Naive thymus-derived CD4-positive, alpha-beta T cell (primary cell): ENCODE data around the gene VIM. TPM values are rescaled to one million over a fixed set of nuclear protein-coding genes. Genes with fewer than 3 reads are reported as not detected.

Experiments
- ATAC-seq: fragments of 150-1000 bp; cut with Tn5 transposase; 2 replicates; pipeline ENCODE4 v1.10.0; 2021; ENCODE audit warnings: mild to moderate bottlenecking, moderate library complexity
- CTCF ChIA-PET: fragments of 350-600 bp; sonication (Branson Sonifier 250); formaldehyde crosslinking; loops from one replicate; lab custom pipeline; 2021; ENCODE audit warnings: antibody characterized with exemption; lab: Charles Lee
- POLR2A ChIA-PET: fragments of 350-600 bp; sonication (Branson Sonifier 250); formaldehyde crosslinking; loops from one replicate; lab custom pipeline; 2021; ENCODE audit warnings: antibody characterized with exemption, inconsistent platforms; lab: Charles Lee
- DNase-seq, 9 donors: peaks; one replicate each; pipeline versions ENCODE4 v3.0.0 to v3.0.0-alpha.2; 2020 to 2022; ENCODE audit warnings: mixed read lengths in 1 of 9
- H3K27ac ChIP-seq: one replicate; pipeline ENCODE4 v1.7.0; 2013; ENCODE audit warnings: mild to moderate bottlenecking, low read depth, low read length, moderate library complexity
- H3K27me3 ChIP-seq, 2 donors: one replicate each; pipeline ENCODE4 v1.7.0; 2013; ENCODE audit warnings: low read length in 2 of 2, mild to moderate bottlenecking in 2 of 2, moderate library complexity in 2 of 2; ENCODE audit not compliant: control insufficient read depth in 2 of 2, insufficient read depth in 2 of 2
- H3K36me3 ChIP-seq, 3 experiments: 1 replicate in 2 of 3; 2 replicates in 1 of 3; pipeline ENCODE4 v1.7.0; 2013; ENCODE audit warnings: low read length in 3 of 3, mild to moderate bottlenecking in 3 of 3, moderate library complexity in 1 of 3; ENCODE audit not compliant: insufficient read depth in 3 of 3, control insufficient read depth in 2 of 3
- H3K4me1 ChIP-seq, 2 donors: one replicate each; pipeline ENCODE4 v1.7.0; 2013; ENCODE audit warnings: low read length in 2 of 2, mild to moderate bottlenecking in 2 of 2, moderate library complexity in 1 of 2; ENCODE audit not compliant: control insufficient read depth in 2 of 2, insufficient read depth in 2 of 2
- H3K4me3 ChIP-seq: 2 replicates; pipeline ENCODE4 v1.7.0; 2013; ENCODE audit warnings: mild to moderate bottlenecking, low read length
- H3K9me3 ChIP-seq, 3 experiments: 1 replicate in 2 of 3; 2 replicates in 1 of 3; pipeline ENCODE4 v1.7.0; 2013; ENCODE audit warnings: low read length in 3 of 3; ENCODE audit not compliant: control insufficient read depth in 2 of 3
- H3K27ac Mint-ChIP-seq, 9 donors: one replicate each; pipeline ENCODE4 v1.8.0; 2020 to 2022; ENCODE audit warnings: mixed read lengths in 9 of 9, mild to moderate bottlenecking in 8 of 9, moderate library complexity in 5 of 9, inconsistent platforms in 2 of 9
- H3K27me3 Mint-ChIP-seq, 5 donors: one replicate each; pipeline ENCODE4 v1.8.0; 2021 to 2022; ENCODE audit warnings: mixed read lengths in 5 of 5, mild to moderate bottlenecking in 1 of 5
- H3K36me3 Mint-ChIP-seq, 5 donors: one replicate each; pipeline ENCODE4 v1.8.0; 2020 to 2022; ENCODE audit warnings: mixed read lengths in 5 of 5, mild to moderate bottlenecking in 3 of 5, inconsistent platforms in 1 of 5
- H3K4me1 Mint-ChIP-seq, 7 donors: one replicate each; pipeline ENCODE4 v1.8.0; 2020 to 2022; ENCODE audit warnings: mixed read lengths in 7 of 7, mild to moderate bottlenecking in 3 of 7, inconsistent platforms in 1 of 7
- H3K4me3 Mint-ChIP-seq, 10 donors: one replicate each; pipeline ENCODE4 v1.8.0; 2020 to 2022; ENCODE audit warnings: mild to moderate bottlenecking in 10 of 10, mixed read lengths in 10 of 10, moderate library complexity in 6 of 10, inconsistent platforms in 2 of 10
- H3K9me3 Mint-ChIP-seq, 11 donors: one replicate each; pipeline ENCODE4 v1.8.0; 2020 to 2022; ENCODE audit warnings: mixed read lengths in 11 of 11, mild to moderate bottlenecking in 4 of 11, inconsistent platforms in 1 of 11, moderate library complexity in 1 of 11
- intact Hi-C, 2 donors: fragments of 100-400 bp; cut with micrococcal nuclease; formaldehyde crosslinking; loops; one replicate each; pipeline ENCODE4 v1.15.1; 2023
- polyA plus RNA-seq, 2 donors: library from polyadenylated mRNA; unstranded; fragments of 300-500 nt; fragmentation: Illumina TruSeq; gene quantifications; one replicate each; pipeline ENCODE4 v1.2.3, GENCODE V29; 2021
- total RNA-seq, 6 experiments: library from RNA in 5 of 6; stranded (reverse) in 5 of 6; gene quantifications; 1 replicate in 5 of 6; 2 replicates in 1 of 6; pipeline ENCODE4 v1.2.3 and lab custom pipeline; 2021 to 2026

Gene VIM
- total and polyA plus RNA-seq, 7 experiments from 2014 or later = 399 to 2,181 (median 546) TPM

DNA sequence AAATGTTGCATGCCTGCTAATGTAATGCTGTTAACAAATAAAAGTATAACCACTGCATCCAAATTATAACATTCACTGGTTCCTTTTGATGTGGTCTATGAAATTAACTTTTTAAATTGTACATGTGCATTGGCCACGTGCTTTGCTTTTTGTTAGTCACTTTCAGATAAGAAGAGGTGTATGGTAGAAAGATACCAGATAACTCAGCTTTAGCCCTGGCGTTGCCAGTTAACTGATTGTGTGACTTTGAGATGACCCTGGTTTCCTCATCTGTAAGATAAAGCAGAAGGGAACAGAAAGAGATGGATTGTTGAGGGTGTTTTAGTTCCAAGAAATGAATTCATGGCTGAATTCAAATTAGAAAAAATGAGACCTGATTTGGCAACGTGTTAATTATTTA lies 24.6 kb upstream of the VIM start:
- H3K36me3 ChIP-seq = no peaks in the 10 kb centered on the region
- H3K4me1 Mint-ChIP-seq = peaks cover 32 to 68% (median 61%) of the 10 kb centered on the region in 7 donors

DNA sequence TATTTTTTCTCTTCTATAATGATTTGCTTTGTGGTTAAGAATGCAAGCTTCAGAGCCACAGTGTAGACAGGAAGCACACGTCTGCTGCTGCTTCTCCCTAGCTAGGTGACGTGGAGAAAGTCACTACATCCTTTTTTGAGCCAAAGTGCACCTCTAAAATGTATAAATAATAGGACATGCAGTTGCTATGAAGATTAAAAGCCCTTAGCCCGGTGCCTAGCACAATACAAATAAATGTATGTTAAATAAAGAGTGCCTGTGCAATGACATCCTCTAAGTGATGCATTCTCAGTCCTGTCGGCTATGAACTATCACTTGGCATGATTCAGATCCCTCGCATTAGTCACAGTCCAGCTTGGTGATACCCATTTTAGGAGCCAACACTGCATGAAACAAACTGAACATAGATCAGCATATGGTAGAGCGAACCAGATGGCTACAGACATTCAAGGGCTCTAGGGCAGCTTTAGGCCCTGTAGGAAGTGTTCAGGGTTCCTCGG lies 21.8 kb upstream of the VIM start:
- Mint-ChIP-seq H3K4me3 (peak overlapping the region; percentile 55 to 78 (median 64)), H3K9me3 (no peaks in the 10 kb centered on the region), H3K4me1 (peaks cover 18 to 47% (median 43%) of the 10 kb centered on the region in 7 donors), H3K36me3 (peaks cover 0 to 5% (median 0%) of the 10 kb centered on the region in 5 donors), H3K27me3 (no peaks in the 10 kb centered on the region), H3K27ac (peak overlapping the region; percentile 88 to 99 (median 96))
- Histone ChIP-seq H3K4me3 (no peak overlapping the region), H3K27ac (peak overlapping the region; percentile 79), H3K9me3 (no peaks in the 10 kb centered on the region), H3K36me3 (no peaks in the 10 kb centered on the region), H3K4me1 (peaks cover 17 to 23% of the 10 kb centered on the region in 2 donors), H3K27me3 (no peaks in the 10 kb centered on the region)
- intact Hi-C loops = loop anchor here (1.0 to 10.0 kb wide), 6 partner anchors 8 to 771 kb away; partner anchors contain the start of genes PTER (in 1 of the 2), RSU1 (in 1 of the 2), STAM (in 1 of the 2) and VIM (in 1 of the 2)
- ChIA-PET POLR2A (interaction anchor here (1.1 to 5.0 kb wide), 8 partner anchors 9 to 389 kb away, joined by 3 to 122 read pairs (median 4); partner anchors contain the start of genes RSU1 and VIM), CTCF (interaction anchor here (0.6 to 2.9 kb wide), 8 partner anchors 10 to 93 kb away, joined by 3 to 18 read pairs (median 4); partner anchors contain the start of gene VIM)
- ATAC-seq = peak; percentile 79
- DNase-seq = peak in 8 of 9 donors; percentile 11 to 79 (median 71)

More for the DNA sequence above, 24.6 kb upstream of the VIM start:
- Histone ChIP-seq H3K4me1 (peaks cover 17 to 23% of the 10 kb centered on the region in 2 donors), H3K9me3 (no peaks in the 10 kb centered on the region), H3K27ac (no peak overlapping the region), H3K4me3 (no peak overlapping the region), H3K27me3 (no peaks in the 10 kb centered on the region)
- ChIA-PET POLR2A (interaction anchor here (5.8 kb wide), 1 partner anchor 27 kb away, joined by 167 read pairs; the partner anchor contains the start of gene VIM), CTCF (interaction anchor here (0.6 kb wide), 1 partner anchor 8 kb away, joined by 3 read pairs; no protein-coding TSS in a partner anchor)
- intact Hi-C loops = loop anchor here in 1 of 2 donors (10.0 kb wide), 2 partner anchors 441 to 769 kb away; partner anchors contain the start of genes PTER and STAM
- peak overlapping the region in 2 of 9 donors; percentile 54 to 99 for H3K27ac Mint-ChIP-seq
- H3K36me3 Mint-ChIP-seq = peaks cover 0 to 5% (median 0%) of the 10 kb centered on the region in 5 donors
- DNase-seq = no peak
- H3K4me3 Mint-ChIP-seq = no peak overlapping the region
- peaks cover 0 to 4% (median 0%) of the 10 kb centered on the region in 5 donors for H3K27me3 Mint-ChIP-seq
- H3K9me3 Mint-ChIP-seq = no peaks in the 10 kb centered on the region
- ATAC-seq = no peak

DNA sequence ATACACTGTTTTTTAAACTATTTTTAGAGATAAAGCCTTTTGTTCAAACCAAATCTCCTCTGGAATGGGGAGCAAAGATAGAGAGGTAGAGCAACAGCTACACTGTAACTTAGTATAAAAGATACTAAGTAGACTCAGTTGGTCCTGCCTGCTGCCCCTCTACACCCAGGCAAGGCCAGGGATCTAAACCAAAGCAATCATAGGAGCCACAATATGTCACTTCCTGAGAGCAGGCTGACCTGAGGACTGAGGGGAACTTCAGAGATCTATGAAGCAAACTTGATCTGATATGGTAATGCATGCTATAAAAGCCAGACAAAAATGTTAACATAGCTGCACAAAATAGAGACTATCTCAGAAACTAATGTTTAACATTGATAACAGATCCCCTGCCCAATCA lies 19.6 kb upstream of the VIM start:
- Mint-ChIP-seq H3K4me3 (no peak overlapping the region), H3K27me3 (no peaks in the 10 kb centered on the region), H3K9me3 (no peaks in the 10 kb centered on the region), H3K36me3 (peaks cover 0 to 10% (median 0%) of the 10 kb centered on the region in 5 donors), H3K27ac (peak overlapping the region in 7 of 9 donors; percentile 28 to 81 (median 43)), H3K4me1 (peaks cover 16 to 46% (median 34%) of the 10 kb centered on the region in 7 donors)
- CTCF ChIA-PET = no interaction called here
- ATAC-seq (no peak), DNase-seq (no peak)
- no peak overlapping the region for H3K4me3 ChIP-seq
- H3K9me3 ChIP-seq = no peaks in the 10 kb centered on the region
- H3K36me3 ChIP-seq = no peaks in the 10 kb centered on the region
- H3K27ac ChIP-seq = no peak overlapping the region
- peaks cover 17 to 18% of the 10 kb centered on the region in 2 donors for H3K4me1 ChIP-seq
- intact Hi-C loops = loop anchor here in 1 of 2 donors (10.0 kb wide), 2 partner anchors 436 to 774 kb away; partner anchors contain the start of genes PTER and STAM
- POLR2A ChIA-PET = interaction anchor here (5.0 kb wide), 1 partner anchor 19 kb away, joined by 122 read pairs; the partner anchor contains the start of gene VIM
- no peaks in the 10 kb centered on the region for H3K27me3 ChIP-seq

DNA sequence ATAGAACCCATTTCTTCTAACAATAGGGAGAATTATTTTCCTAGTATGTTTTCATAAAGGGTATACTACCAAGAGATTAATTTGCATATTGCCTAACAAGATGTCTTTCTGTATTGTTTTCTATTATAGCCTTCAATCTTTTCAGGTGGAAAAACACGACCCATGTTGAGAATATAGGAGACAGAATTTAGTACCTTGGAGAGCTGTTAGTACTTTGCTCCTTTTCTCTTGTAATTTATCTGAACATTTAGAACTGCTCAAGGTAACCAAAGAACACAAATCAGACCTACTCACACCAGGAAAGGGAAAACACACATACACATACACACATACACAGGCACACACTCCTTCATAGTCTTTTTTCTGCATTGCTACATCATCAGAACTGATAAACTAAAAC lies 18.7 kb upstream of the VIM start:
- H3K36me3 ChIP-seq = no peaks in the 10 kb centered on the region
- Mint-ChIP-seq H3K4me1 (peaks cover 16 to 47% (median 30%) of the 10 kb centered on the region in 7 donors), H3K27ac (peak overlapping the region in 1 of 9 donors; percentile 7), H3K4me3 (no peak overlapping the region), H3K36me3 (peaks cover 0 to 13% (median 0%) of the 10 kb centered on the region in 5 donors), H3K27me3 (no peaks in the 10 kb centered on the region), H3K9me3 (no peaks in the 10 kb centered on the region)
- no peak for DNase-seq
- no peak overlapping the region for H3K4me3 ChIP-seq
- no peak for ATAC-seq
- ChIA-PET POLR2A (interaction anchor here (5.0 kb wide), 1 partner anchor 18 kb away, joined by 122 read pairs; the partner anchor contains the start of gene VIM), CTCF (no interaction called here)
- intact Hi-C loops = loop anchor here in 1 of 2 donors (10.0 kb wide), 2 partner anchors 435 to 775 kb away; partner anchors contain the start of genes PTER and STAM
- H3K27ac ChIP-seq = no peak overlapping the region
- peaks cover 17 to 18% of the 10 kb centered on the region in 2 donors for H3K4me1 ChIP-seq
- H3K9me3 ChIP-seq = no peaks in the 10 kb centered on the region
- H3K27me3 ChIP-seq = no peaks in the 10 kb centered on the region

DNA sequence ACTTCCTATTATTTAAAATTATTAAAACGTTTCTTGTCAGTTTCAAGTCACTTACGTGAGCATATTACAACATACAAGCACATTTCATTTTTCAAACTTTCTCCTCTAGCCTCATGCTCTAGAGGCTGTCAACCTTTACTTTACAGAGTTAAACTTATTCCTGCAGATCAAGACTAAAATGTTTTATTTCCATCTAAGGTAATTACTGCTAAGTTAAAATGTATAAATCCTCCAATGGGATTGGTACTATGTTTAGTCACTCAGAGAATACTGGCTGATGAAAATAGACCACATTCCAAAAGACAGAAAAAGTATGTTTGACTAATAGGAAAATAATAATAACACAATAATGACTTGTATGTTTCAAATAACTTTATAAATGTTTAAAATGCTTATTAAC lies 18.2 kb upstream of the VIM start:
- Mint-ChIP-seq H3K27me3 (no peaks in the 10 kb centered on the region), H3K9me3 (no peaks in the 10 kb centered on the region), H3K4me1 (peaks cover 14 to 49% (median 26%) of the 10 kb centered on the region in 7 donors), H3K4me3 (no peak overlapping the region), H3K27ac (peak overlapping the region in 1 of 9 donors; percentile 7), H3K36me3 (peaks cover 0 to 15% (median 0%) of the 10 kb centered on the region in 5 donors)
- Histone ChIP-seq H3K27ac (no peak overlapping the region), H3K4me3 (no peak overlapping the region), H3K27me3 (no peaks in the 10 kb centered on the region), H3K4me1 (peaks cover 17 to 18% of the 10 kb centered on the region in 2 donors), H3K9me3 (no peaks in the 10 kb centered on the region), H3K36me3 (no peaks in the 10 kb centered on the region)
- ATAC-seq = no peak
- ChIA-PET CTCF (no interaction called here), POLR2A (interaction anchor here (4.4 kb wide), 1 partner anchor 19 kb away, joined by 31 read pairs; the partner anchor contains the start of gene VIM)
- intact Hi-C loops = loop anchor here in 1 of 2 donors (10.0 kb wide), 2 partner anchors 435 to 775 kb away; partner anchors contain the start of genes PTER and STAM
- no peak for DNase-seq

DNA sequence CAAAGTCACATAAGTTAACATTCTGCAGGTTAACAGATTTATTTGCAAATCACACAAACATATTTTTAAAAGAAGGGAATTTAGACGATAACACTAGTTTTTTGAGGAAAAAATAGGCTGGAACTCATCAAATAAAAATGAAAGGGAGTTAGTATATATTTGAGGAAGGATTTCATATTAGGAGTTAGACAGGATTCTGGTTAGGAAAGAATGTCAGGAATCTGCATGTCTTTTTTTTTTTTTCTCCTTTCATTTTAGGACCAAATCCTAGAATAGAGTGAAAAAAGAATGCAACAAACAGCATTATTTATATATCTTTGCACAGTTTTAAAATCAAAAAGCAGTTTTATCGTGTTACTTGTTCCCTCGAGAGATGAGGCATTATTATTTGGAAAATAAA lies 17.7 kb upstream of the VIM start:
- intact Hi-C loops = no loop called here
- H3K9me3 ChIP-seq = no peaks in the 10 kb centered on the region
- ATAC-seq (no peak), DNase-seq (no peak)
- Mint-ChIP-seq H3K27ac (no peak overlapping the region), H3K4me1 (peaks cover 14 to 53% (median 22%) of the 10 kb centered on the region in 7 donors), H3K36me3 (peaks cover 0 to 18% (median 0%) of the 10 kb centered on the region in 5 donors), H3K4me3 (no peak overlapping the region), H3K27me3 (no peaks in the 10 kb centered on the region), H3K9me3 (no peaks in the 10 kb centered on the region)
- ChIA-PET CTCF (no interaction called here), POLR2A (interaction anchor here (0.5 to 4.4 kb wide), 2 partner anchors 19 to 581 kb away, joined by 5 to 31 read pairs; partner anchors contain the start of gene VIM)
- H3K36me3 ChIP-seq = no peaks in the 10 kb centered on the region
- H3K27me3 ChIP-seq = no peaks in the 10 kb centered on the region
- H3K4me3 ChIP-seq = no peak overlapping the region
- no peak overlapping the region for H3K27ac ChIP-seq
- peaks cover 14% of the 10 kb centered on the region in 2 donors for H3K4me1 ChIP-seq
